Measurements from ENCODE around the gene PPP6R3.

The PPP6R3 gene

GRCh38 chr11:68661697-68662603 lies 201.4 kb downstream of the PPP6R3 start:
- no peaks in the 10 kb centered on the region for H3K9me3 ChIP-seq (ENCODE audit: control insufficient read depth, insufficient read depth, low read length)
- no peaks in the 10 kb centered on the region for H3K36me3 ChIP-seq (ENCODE audit: control insufficient read depth, insufficient read depth, low read length)
- no CpG with 5 or more reads among the region's 18 CpGs for WGBS (ENCODE audit: insufficient coverage, insufficient read length)
- no peaks in the 10 kb centered on the region for H3K27me3 ChIP-seq (ENCODE audit: control insufficient read depth, insufficient read depth, low read length)
- H3K4me1 ChIP-seq (ENCODE audit: control insufficient read depth, insufficient read depth, low read length), result 0 out of 2 replicates have a peak, but pooled peaks cover 3% of the 10 kb centered on the region
- no peak overlapping the region for H3K4me3 ChIP-seq (ENCODE audit: low read length)
- no peak for DNase-seq (ENCODE audit: low read depth, low spot score)
- H3K27ac ChIP-seq (ENCODE audit: low read length), result no peak overlapping the region

- H3K27me3 ChIP-seq (ENCODE audit: control insufficient read depth, insufficient read depth, low read length), result no peaks in the 10 kb centered on the region
- no peaks in the 10 kb centered on the region for H3K9me3 ChIP-seq (ENCODE audit: control insufficient read depth, insufficient read depth, low read length)
- no peak overlapping the region for H3K4me3 ChIP-seq (ENCODE audit: low read length)
- 0 out of 2 replicates have a peak, but pooled peaks cover 3% of the 10 kb centered on the region for H3K4me1 ChIP-seq (ENCODE audit: control insufficient read depth, insufficient read depth, low read length)
- no peak overlapping the region for H3K27ac ChIP-seq (ENCODE audit: low read length)
- H3K36me3 ChIP-seq (ENCODE audit: control insufficient read depth, insufficient read depth, low read length), result no peaks in the 10 kb centered on the region
- no peak for DNase-seq (ENCODE audit: low read depth, low spot score)
- no CpG with 5 or more reads among the region's 18 CpGs for WGBS (ENCODE audit: insufficient coverage, insufficient read length)
Observed at GRCh38 chr11:68663482-68664010, 203.0 kb downstream of the PPP6R3 start.

GRCh38 chr11:68664141-68664540 lies 203.6 kb downstream of the PPP6R3 start:
- no CpG with 5 or more reads among the region's 9 CpGs for WGBS (ENCODE audit: insufficient coverage, insufficient read length)
- no peak for DNase-seq (ENCODE audit: low read depth, low spot score)
- H3K27me3 ChIP-seq (ENCODE audit: control insufficient read depth, insufficient read depth, low read length), result no peaks in the 10 kb centered on the region
- H3K9me3 ChIP-seq (ENCODE audit: control insufficient read depth, insufficient read depth, low read length), result no peaks in the 10 kb centered on the region
- no peak overlapping the region for H3K27ac ChIP-seq (ENCODE audit: low read length)
- H3K36me3 ChIP-seq (ENCODE audit: control insufficient read depth, insufficient read depth, low read length), result no peaks in the 10 kb centered on the region
- 0 out of 2 replicates have a peak, but pooled peaks cover 3% of the 10 kb centered on the region for H3K4me1 ChIP-seq (ENCODE audit: control insufficient read depth, insufficient read depth, low read length)
- H3K4me3 ChIP-seq (ENCODE audit: low read length), result no peak overlapping the region

DNA sequence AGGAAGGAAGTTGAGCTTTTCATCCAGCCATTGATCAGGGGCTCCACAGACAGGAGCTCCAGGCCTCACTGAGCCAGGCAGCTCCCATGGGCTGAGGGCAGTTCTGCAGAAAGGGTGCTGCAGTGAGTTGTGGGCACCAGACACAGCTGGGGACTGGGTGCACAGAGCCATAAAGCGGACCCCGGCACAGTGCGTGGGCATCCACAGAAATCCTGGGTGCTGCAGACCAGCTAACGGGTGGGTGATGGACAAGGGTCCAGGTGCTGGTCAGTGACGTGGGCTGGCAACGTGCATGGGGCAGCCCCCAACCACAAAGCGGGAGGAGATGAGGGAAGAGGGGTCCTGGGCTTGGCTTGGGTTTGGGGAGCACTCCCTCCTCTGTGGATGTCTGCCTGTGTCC lies 204.4 kb downstream of the PPP6R3 start:
- H3K9me3 ChIP-seq (ENCODE audit: control insufficient read depth, insufficient read depth, low read length), result no peaks in the 10 kb centered on the region
- no peak overlapping the region for H3K27ac ChIP-seq (ENCODE audit: low read length)
- no peaks in the 10 kb centered on the region for H3K27me3 ChIP-seq (ENCODE audit: control insufficient read depth, insufficient read depth, low read length)
- H3K4me1 ChIP-seq (ENCODE audit: control insufficient read depth, insufficient read depth, low read length), result 0 out of 2 replicates have a peak, but pooled peaks cover 5% of the 10 kb centered on the region
- H3K36me3 ChIP-seq (ENCODE audit: control insufficient read depth, insufficient read depth, low read length), result no peaks in the 10 kb centered on the region
- no peak overlapping the region for H3K4me3 ChIP-seq (ENCODE audit: low read length)
- no peak for DNase-seq (ENCODE audit: low read depth, low spot score)
- WGBS (ENCODE audit: insufficient coverage, insufficient read length), result no CpG with 5 or more reads among the region's 7 CpGs

All from iPS DF 6.9 (cell line).